Transverse colon (tissue), 4 donors: ENCODE data around the gene GCLC.

Experiments used
- CTCF ChIP-seq, 5 experiments: fragments of 200-600 bp in 3 of 5; fragments of 450-650 bp in 2 of 5; sonication (generic) in 3 of 5; IDR thresholded peaks; 1 replicate in 2 of 5; 2 replicates in 3 of 5; pipeline ENCODE4 v1.5.1; 2016 to 2017; ENCODE audit warnings: antibody characterized with exemption in 5 of 5, inconsistent platforms in 3 of 5, mild to moderate bottlenecking in 2 of 5, moderate library complexity in 1 of 5
- POLR2A ChIP-seq: fragments of 450-650 bp; IDR thresholded peaks from one replicate; pipeline ENCODE4 v1.6.1; 2016; ENCODE audit warnings: antibody characterized with exemption, mild to moderate bottlenecking, moderate library complexity
- POLR2AphosphoS5 ChIP-seq, 3 donors: sonication (generic); formaldehyde crosslinking; IDR thresholded peaks; one replicate each; pipeline ENCODE4 v1.6.1; 2016; ENCODE audit warnings: antibody characterized with exemption in 3 of 3

- TF ChIP-seq CTCF (IDR thresholded peaks at IDR 0.05), result no peak
- no peak for TF ChIP-seq POLR2A
- no peak for TF ChIP-seq POLR2AphosphoS5 (IDR thresholded peaks at IDR 0.05)
Measured at GRCh38 chr6:53513056-53513455, 31.8 kb downstream of the GCLC start.
